Fibroblast of peridontal ligament (primary cell): ENCODE data around the gene KRTAP5-10.
"Not testable (repeated sequence)": the region's sequence is repeated elsewhere in the genome, so short reads cannot be mapped to it uniquely, and the experiment has no call there.

Experiments
- DNase-seq: peaks from one replicate; pipeline ENCODE4 v3.0.0-alpha.2; 2010; ENCODE audit errors: extremely low read depth

KRTAP5-10 gene, protein sequence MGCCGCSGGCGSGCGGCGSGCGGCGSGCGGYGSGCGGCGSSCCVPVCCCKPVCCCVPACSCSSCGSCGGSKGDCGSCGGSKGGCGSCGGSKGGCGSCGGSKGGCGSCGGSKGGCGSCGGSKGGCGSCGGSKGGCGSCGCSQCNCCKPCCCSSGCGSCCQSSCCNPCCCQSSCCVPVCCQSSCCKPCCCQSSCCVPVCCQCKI

DNA sequence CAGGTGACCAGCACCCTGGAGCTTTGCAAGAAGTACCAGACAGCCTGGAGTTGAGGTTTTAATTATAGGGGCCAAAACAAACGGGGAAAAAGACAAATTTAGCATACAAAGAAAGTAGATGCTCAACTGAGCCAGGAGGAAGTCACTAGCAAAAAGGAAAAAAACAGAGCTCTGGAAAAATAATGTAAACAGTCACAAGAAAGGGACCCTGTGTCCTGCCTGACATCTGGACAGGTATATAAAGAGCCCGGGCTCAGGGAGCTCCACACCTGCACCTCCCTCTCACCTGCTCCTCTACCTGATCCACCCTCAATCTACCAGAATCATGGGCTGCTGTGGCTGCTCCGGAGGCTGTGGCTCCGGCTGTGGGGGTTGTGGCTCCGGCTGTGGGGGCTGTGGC, at the start of gene KRTAP5-10:
Gene KRTAP5-10 (plus strand): TSS at position 301 of the 400 bp plus-strand sequence. CDS start 25 bp downstream, at position 326.
- DNase-seq: no peak

DNA sequence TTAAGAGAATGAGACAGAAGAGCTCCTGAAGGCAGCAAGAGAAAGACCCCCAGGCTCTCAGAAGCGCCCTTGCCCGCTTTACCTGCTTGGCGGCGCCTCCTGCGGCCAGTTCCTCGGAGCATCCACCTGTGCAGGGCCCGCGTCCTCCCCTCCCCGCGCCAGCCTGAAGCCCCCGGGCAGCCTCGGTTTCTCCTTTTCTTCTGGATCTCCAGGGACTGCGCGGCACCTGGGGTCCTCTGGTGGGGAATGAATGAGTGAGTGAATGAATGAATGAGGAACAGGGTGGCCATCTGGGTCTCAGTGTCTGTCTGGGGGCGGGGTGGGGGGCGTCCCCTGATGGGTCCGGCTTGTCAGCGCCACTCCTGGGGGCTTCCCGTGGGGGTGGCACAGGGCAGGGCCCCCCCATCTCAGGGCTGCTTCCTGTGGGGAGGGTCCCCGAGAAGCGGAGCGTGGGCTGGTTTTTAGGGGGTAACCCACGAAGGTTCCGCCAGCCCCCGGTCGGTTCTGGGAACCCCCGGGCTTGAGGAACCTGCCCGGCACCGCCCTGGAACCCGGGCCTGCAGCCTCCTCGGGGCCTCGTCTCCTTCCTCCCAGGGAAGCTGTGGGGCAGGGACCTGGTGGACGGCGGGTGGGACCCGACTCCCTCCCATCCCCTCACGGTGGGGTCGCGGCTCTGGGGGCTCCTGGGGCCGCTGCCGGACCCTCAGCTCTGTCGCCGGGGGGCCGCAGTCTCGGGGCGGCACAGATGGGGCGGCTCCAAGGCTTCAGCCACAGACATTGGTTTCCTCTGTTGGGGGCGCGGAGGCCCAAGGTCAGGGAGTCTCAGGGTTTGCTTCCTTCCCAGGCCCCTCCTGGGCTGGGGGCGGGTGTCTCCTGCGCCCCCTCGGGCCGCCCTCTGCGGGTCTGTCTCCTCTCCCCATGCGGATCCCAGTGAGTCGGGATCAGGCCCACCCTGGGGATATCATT, 46.6 kb upstream of the KRTAP5-10 start:
- no peak for DNase-seq

DNA sequence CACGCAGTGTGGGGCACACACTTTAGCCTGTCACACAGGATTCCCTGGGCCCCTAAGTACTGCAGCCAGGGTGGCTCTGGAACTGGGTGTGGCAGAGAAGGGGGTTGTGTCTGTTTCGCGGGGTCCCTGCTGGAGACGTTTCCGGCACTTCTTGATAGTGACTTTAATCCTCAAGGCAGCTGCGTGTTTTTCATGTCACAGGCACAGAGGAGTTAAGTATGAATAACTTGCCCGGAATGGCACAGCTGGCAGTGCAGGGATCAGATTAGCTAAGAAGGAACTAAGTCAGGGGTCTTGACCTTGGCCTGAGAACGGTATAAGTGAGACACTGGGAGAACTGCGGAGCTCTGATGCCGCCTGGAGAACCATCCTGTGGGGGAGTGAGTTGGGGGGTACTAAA, 45.8 kb upstream of the KRTAP5-10 start:
- DNase-seq: no peak

DNA sequence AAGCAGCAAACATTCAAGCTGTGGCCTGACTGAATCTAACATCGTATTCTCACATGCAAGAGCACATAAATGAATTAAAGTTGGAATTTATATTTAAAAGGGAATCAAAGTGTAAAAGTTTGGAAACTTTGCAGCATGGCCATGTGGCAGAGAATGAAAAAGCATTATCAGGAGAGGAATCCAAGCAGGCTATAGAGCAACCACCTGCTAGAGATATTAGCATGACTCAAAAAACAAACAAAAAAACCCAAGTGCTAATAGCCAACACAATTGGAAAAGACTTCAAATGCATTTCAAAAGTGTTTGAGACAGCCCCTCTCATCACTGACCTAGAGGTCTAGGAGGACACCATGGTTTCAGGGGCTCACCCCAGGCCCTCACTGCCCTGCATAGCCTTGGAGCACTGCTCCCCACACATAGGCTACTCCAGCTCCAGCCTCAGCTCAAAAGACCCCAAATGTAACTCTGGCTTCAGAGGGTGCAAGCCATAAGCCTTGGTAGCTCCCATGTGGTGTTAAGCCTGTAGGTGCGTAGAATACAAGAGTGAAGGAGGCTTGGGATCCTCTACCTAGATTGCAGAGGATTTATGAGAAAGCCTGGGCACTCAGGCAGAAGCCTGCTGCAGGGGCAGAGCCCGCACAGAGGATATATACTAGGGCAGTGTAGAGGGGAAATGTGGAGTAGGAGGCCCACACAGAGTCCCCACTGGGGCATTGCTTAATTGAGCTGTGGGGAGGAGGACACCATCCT, 40.0 kb upstream of the KRTAP5-10 start:
- no peak for DNase-seq

DNA sequence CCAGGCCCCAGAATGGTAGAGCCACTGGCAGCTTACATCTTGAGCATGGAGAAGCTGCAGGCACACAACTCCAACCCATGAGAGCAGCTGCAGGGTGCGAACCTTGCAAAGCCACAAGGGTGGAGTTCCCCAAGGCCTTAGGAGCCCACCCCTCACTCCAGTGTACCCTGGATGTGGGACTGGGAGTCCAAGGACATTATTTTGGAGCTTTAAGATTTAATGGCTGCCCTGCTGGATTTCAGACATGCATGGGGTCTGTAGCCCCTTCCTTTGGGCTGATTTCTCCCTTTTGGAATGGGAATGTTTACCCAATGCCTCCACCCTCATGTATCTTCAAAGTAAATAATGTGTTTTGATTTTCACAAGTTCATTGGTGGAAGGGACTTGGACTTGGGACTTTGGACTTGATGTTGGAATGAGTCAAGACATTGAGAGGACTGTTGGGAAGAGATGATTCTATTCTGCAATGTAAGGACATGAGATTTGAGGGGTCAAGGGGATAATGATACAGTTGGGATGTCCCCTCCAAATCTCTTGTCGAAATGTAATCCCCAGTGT, 39.3 kb upstream of the KRTAP5-10 start:
- DNase-seq: no peak

DNA sequence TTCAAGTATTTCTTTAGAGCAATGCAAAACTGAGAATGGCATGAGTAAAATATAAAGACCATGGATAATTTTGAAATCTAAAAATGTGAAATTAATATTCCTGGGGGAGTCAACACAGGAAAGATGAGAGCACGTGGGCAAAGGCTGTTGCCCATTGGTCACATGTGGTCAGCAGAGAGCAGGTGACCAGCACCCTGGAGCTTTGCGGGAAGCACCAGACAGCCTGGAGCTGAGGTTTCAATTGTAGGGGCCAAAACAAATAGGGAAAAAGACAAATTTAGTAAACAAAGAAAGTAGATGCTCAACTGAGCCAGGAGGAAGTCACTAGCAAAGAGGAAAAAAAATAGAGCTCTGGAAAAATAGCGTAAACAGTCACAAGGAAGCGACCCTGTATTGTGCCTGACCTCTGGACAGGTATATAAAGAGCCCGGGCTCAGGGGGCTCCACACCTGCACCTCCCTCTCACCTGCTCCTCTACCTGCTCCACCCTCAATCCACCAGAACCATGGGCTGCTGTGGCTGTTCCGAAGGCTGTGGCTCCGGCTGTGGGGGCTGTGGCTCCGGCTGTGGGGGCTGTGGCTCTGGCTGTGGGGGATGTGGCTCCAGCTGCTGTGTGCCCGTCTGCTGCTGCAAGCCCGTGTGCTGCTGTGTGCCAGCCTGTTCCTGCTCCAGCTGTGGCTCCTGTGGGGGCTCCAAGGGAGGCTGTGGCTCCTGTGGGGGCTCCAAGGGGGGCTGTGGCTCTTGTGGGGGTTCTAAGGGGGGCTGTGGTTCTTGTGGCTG, 38.4 kb upstream of the KRTAP5-10 start, which contains the start of gene KRTAP5-7:
Gene KRTAP5-7 (plus strand): TSS at position 472 of the 780 bp plus-strand sequence. CDS start 34 bp downstream, at position 506.
- not testable (repeated sequence) for DNase-seq

DNA sequence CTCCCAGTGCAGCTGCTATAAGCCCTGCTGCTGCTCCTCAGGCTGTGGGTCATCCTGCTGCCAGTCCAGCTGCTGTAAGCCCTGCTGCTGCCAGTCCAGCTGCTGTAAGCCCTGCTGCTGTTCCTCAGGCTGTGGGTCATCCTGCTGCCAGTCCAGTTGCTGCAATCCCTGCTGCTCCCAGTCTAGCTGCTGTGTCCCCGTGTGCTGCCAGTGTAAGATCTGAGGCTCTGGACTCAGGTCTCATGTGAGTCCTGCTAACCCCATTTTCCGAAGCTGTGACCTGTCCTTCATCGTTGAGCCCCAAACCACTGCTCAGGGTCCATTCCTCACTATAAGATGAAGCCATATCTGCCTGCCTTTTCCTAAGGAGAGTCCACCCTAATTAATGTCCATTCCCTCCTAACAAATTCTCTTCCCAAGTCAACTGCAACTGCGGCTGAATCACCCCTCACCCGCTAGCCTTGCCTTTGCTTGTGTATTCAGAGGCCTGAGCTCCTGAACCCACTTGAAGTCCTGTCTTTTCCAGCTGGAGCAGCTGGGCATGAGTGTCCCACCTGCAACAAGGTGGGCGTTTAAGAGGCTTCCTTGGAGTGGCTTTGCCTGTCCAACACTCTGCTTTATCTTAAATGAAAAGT, 37.7 kb upstream of the KRTAP5-10 start:
- no peak for DNase-seq

DNA sequence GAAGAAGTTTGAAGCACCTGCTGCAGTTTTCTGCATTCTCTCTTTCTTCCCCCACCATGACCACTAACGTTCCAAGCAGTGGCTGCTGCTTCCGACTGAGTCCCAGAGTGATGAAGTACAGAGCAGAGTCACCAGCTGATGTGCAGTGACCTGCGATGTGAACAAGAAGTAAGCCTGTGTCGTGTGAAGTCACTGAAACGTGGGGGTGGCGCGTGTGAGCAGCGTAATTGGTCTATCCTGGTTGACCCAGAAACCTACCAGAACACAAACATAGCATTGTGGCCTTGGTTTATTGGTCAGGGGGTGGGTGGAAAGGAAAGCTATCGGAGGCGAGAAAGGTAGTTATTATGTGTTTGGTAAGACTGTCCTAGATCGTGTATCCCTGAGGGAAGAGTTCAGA, 34.8 kb upstream of the KRTAP5-10 start:
- DNase-seq: no peak

DNA sequence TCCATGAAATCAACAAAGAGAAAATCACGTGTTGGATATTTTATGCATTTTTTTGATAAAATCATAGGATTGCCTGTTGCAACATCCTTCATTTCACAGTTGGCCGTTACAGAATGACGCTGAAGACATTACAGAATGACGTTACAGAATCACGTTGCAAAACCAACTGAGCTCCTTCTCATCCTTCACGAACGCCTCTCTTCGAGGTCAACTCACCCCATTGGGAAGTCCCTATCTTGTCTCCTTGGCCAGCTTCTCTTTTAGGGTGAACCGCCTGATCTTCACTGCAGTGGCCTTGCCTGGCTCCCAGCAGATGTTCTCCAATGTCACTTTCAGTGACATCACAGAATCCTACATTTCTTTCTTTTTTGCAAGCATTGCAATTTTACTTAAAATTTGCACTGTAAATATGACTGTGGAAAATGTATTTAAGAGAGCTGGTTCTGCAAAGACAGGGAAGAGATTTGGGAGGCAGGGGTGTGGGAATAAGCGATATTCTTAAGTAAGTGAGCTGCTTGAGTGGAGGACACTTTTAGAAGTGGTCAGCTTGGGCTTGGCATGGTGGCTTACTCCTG, 33.2 kb upstream of the KRTAP5-10 start:
- DNase-seq: no peak

DNA sequence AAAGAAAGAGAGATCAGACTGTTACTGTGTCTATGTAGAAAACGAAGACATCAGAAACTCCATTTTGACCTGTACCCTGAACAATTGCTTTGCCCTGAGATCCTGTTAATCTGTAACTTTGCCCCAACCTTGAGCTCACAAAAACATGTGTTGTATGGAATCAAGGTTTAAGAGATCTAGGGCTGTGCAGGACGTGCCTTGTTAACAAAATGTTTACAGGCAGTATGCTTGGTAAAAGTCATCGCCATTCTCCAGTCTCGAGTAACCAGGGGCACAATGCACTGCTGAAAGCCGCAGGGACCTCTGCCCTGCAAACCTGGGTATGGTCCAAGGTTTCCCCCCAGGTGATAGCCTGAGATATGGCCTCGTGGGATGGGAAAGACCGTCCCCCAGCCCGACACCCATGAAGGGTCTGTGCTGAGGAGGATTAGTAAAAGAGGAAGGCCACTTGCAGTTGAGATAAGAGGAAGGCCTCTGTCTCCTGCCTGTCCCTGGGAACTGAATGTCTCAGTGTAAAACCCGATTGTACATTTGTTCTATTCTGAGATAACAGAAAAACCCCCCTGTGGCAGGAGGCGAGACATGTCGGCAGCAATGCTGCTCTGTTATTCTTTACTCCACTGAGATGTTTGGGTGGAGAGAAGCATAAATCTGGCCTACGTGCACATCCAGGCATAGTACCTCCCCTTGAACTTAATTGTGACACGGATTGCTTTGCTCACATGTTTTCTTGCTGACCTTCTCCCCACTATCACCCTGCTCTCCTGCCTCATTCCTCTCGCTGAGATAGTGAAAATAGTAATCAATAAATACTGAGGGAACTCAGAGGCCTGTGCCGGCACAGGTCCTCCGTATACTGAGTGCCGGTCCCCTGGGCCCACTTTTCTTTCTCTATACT, 30.4 kb upstream of the KRTAP5-10 start:
- DNase-seq: not testable (repeated sequence)

DNA sequence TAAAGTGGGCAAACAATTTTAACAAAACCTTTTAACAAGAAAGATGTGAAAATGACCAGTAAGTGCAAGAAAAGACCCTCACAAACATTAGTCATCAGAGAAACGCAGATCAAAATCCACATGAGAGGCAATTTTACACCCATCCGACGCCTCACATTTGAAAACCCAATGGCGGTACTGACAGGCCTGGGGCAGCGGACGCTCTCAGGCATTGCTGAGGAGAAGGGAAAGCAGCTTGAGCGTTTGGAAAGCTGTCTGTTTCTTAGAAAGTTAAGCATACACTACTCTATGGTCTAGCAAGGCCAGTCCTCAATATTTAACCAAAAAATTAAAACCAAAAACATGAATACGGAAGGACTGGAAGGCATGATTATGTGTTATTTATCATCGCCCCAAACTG, 29.5 kb upstream of the KRTAP5-10 start:
- DNase-seq: no peak

DNA sequence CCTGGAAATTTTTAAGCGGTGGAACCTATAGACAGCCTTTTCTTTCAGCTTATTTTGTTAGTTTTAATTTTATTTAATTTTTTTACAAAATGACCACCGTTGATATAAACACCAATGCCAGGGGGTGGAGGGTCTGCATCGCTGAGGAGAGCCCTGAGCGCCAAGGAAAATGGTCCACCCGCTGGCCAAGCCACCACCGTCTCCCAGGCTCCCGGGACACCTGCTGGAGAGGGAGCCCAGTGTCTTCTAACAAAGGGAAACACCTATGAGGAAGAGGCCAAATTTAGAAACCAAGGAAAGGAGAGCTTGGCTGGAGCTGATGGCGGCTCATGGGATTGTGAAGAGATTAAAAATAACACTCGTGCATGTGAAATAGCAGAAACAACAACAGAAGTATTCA, 27.8 kb upstream of the KRTAP5-10 start:
- no peak for DNase-seq

DNA sequence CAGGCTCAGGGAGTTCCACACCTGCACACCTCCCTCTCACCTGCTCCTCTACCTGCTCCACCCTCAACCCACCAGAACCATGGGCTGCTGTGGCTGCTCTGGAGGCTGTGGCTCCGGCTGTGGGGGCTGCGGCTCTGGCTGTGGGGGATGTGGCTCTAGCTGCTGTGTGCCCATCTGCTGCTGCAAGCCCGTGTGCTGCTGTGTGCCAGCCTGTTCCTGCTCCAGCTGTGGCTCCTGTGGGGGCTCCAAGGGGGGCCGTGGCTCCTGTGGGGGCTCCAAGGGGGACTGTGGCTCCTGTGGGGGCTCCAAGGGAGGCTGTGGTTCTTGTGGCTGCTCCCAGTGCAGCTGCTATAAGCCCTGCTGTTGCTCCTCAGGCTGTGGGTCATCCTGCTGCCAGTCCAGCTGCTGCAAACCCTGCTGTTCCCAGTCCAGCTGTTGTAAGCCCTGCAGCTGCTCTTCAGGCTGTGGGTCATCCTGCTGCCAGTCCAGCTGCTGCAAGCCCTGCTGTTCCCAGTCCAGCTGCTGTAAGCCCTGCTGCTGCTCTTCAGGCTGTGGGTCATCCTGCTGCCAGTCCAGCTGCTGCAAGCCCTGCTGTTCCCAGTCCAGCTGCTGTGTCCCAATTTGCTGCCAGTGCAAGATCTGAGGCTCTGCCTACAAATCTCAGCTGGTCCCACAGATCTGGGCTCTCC, 27.2 kb upstream of the KRTAP5-10 start, which contains the start of gene KRTAP5-8:
Gene KRTAP5-8 (plus strand): TSS at position 49 of the 689 bp plus-strand sequence. CDS start 31 bp downstream, at position 80.
- not testable (repeated sequence) for DNase-seq

DNA sequence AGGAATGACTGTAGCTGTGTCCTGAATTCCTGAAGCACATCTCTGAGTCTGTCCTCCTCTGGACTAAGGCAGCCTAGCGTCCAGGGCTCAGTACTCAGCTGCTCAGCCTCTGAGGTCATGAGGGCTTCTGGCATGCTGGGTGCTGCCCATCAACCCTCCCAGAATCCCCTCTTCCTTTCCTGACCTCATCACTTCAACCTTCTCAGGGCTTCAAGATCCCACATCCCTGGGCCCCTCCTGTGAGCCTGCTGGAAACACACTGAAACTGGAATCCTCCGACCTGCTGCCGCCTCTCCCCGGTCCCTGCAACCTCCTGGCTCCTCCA, 26.7 kb upstream of the KRTAP5-10 start:
- no peak for DNase-seq

DNA sequence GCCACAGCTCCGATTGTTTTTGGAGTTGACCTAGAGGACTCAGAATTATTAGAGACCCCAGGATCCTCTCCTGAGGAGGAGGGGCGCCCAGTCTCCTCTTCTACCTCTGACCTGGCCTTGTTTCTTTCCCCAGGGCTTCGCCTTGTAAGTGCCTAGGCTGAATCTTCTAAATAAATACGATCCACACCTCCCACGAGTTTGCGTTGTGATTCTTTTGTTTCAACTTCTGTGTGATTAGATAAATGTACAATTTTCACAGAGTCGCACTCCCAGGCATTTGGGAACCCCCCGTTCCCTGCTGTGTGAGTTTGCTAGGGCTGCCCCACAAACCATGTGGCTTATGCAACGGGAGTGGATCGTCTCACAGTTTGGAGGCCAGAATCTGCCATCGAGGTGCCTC, 26.3 kb upstream of the KRTAP5-10 start:
- no peak for DNase-seq

DNA sequence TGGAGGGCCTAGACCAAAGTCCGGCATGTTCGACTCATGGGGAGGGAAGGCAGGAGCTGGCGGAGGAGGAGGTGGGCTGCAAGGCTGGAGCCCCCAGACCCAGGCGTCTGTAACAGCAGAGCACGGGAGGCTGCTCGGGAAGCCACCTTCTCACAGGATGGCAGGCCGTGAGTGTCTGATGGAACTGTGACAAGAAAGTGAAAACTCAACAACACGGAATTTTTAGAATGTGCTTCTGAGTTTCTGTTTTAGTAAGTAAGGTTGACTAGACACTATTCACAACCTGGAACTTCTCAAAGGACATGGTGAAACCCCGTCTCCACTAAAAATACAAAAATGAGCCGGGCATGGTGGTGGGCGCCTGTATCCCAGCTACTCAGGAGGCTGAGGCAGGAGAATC, 25.4 kb upstream of the KRTAP5-10 start:
- not testable (repeated sequence) for DNase-seq

DNA sequence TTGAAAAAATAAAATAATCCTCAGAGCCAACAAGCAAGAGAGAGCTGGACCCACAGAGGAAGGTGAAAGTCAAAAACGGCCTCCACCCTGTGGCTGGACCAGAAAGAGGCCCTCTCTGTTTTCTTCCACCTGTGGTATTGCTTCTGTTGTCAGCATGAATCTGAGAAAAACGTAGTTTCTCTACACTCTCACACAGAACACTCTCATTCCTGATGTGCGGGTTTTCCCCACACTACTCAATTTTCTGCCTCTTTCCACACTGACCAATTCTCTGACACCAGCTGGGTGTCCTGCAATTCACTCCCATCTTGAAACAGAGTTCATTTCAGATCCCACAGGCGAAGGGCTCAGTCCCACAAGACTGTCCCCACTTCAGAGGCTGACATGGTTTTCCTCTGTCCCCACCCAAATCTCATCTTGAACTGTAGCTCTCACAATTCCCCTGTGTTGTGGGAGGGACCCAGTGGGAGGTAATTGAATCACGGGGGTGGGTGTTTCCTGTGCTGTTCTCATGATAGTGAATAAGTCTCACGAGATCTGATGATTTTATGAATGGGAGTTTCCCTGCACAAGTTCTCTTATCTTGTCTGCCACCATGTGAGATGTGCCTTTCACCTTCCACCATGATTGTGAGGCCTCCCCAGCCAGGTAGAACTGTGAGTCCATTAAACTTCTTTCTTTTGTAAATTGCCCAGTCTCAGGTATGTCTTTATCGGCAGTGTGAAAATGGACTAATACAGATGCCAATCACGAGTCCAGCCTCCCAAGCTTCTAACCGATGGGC, 24.6 kb upstream of the KRTAP5-10 start:
- not testable (repeated sequence) for DNase-seq

DNA sequence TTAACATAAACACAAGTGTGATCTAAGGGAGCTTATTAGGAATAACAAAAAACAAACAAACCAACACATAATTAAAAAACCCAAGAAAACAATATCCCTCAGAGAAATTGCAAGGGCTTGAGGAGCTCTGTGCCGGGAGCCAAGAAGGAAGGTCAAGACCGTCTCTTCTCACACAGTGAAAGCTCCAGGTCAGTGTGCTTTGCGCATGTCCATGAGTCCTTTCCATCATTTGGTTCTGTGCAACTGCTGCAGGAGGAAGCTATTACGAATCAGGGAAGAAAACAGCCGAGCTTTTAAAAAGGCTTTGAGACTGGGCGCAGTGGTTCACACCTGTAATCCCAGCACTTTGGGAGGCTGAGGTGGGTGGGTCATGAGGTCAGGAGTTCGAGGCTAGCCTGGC, 23.0 kb upstream of the KRTAP5-10 start:
- DNase-seq: no peak
